IMR-90 (cell line): Measurements from ENCODE around the gene NPAS3. TPM values are rescaled to one million over a fixed set of nuclear protein-coding genes. Genes with fewer than 3 reads are reported as not detected.

ENCODE experiments used
- ATAC-seq: fragments of 200-7000 bp; cut with Tn5 transposase; 2 replicates; pipeline ENCODE4 v1.9.1; 2020; ENCODE audit warnings: low read depth, mild to moderate bottlenecking, moderate library complexity
- BruUV-seq: library from RNA; stranded (reverse); fragments of 400-500 nt; replicated peaks from 2 replicates; lab custom pipeline; 2021; lab: Mats Ljungman, UMichigan
- CTCF ChIA-PET: fragments of 300-600 bp; formaldehyde crosslinking; extraction: SDS; loops from one replicate; lab custom pipeline; 2021; ENCODE audit warnings: antibody characterized with exemption; lab: Yijun Ruan, JAX
- POLR2A ChIA-PET: fragments of 300-600 bp; sonication (Branson Sonifier 250); formaldehyde crosslinking; loops from one replicate; lab custom pipeline; 2022; ENCODE audit warnings: antibody characterized with exemption; ENCODE audit not compliant: unreplicated experiment; lab: Charles Lee
- DNase-seq: peaks from one replicate; pipeline ENCODE4 v3.0.0; 2013
- H2AFZ ChIP-seq: replicated peaks from 2 replicates; pipeline ENCODE3; 2013; ENCODE audit warnings: low read length, mild to moderate bottlenecking; ENCODE audit not compliant: poor library complexity
- H2AK5ac ChIP-seq: 2 replicates; pipeline ENCODE4 v1.6.1; 2013; ENCODE audit warnings: low read depth, low read length, inconsistent platforms
- H2AK9ac ChIP-seq: replicated peaks from 2 replicates; pipeline ENCODE3; 2013; ENCODE audit warnings: mild to moderate bottlenecking, low read depth, low read length, moderate library complexity; ENCODE audit not compliant: poor library complexity
- H2BK120ac ChIP-seq: 2 replicates; pipeline ENCODE4 v1.6.1; 2013; ENCODE audit warnings: low read depth, low read length, inconsistent platforms
- H2BK15ac ChIP-seq: 3 replicates; pipeline ENCODE4 v1.6.1; 2013; ENCODE audit warnings: low read depth, low read length, inconsistent platforms
- H2BK20ac ChIP-seq: 2 replicates; pipeline ENCODE4 v1.6.1; 2013; ENCODE audit warnings: low read depth, mild to moderate bottlenecking, inconsistent platforms, low read length, moderate library complexity
- H2BK5ac ChIP-seq: 2 replicates; pipeline ENCODE4 v1.6.1; 2013; ENCODE audit warnings: mild to moderate bottlenecking, low read depth, low read length, inconsistent platforms; ENCODE audit not compliant: poor library complexity, severe bottlenecking
- H3K14ac ChIP-seq: replicated peaks from 2 replicates; pipeline ENCODE4 v1.6.1; 2013; ENCODE audit warnings: low read depth, low read length, inconsistent platforms
- H3K18ac ChIP-seq: 2 replicates; pipeline ENCODE4 v1.6.1; 2013; ENCODE audit warnings: low read depth, low read length, control low read depth
- H3K23ac ChIP-seq: 2 replicates; pipeline ENCODE4 v1.6.1; 2013; ENCODE audit warnings: low read depth, low read length, inconsistent platforms
- H3K27ac ChIP-seq: 2 replicates; pipeline ENCODE4 v1.5.1; 2013; ENCODE audit warnings: mild to moderate bottlenecking, control low read depth, low read length; ENCODE audit not compliant: insufficient read depth
- H3K27me3 ChIP-seq: 2 replicates; pipeline ENCODE4 v1.6.1; 2013; ENCODE audit warnings: low read length; ENCODE audit not compliant: control insufficient read depth, insufficient read depth
- H3K36me3 ChIP-seq: 2 replicates; pipeline ENCODE4 v1.6.1; 2013; ENCODE audit warnings: low read length, mixed read lengths; ENCODE audit not compliant: control insufficient read depth, insufficient read depth
- H3K4ac ChIP-seq: 2 replicates; pipeline ENCODE4 v1.6.1; 2013; ENCODE audit warnings: low read depth, low read length, inconsistent platforms
- H3K4me1 ChIP-seq: 2 replicates; pipeline ENCODE4 v1.6.1; 2013; ENCODE audit warnings: low read length, mixed read lengths; ENCODE audit not compliant: control insufficient read depth, insufficient read depth
- H3K4me2 ChIP-seq: 2 replicates; pipeline ENCODE4 v1.6.1; 2013; ENCODE audit warnings: low read depth, mild to moderate bottlenecking, control low read depth, low read length, moderate library complexity
- H3K4me3 ChIP-seq: 2 replicates; pipeline ENCODE4 v1.5.1; 2013; ENCODE audit warnings: low read depth, mild to moderate bottlenecking, control low read depth, low read length, moderate library complexity; ENCODE audit not compliant: insufficient read depth
- H3K56ac ChIP-seq: 2 replicates; pipeline ENCODE4 v1.6.1; 2013; ENCODE audit warnings: low read length, inconsistent platforms; ENCODE audit not compliant: insufficient read depth; ENCODE audit errors: extremely low read depth
- H3K79me1 ChIP-seq, 2 experiments: 2 replicates each; pipeline ENCODE4 v1.6.1; 2013; ENCODE audit warnings: low read length in 2 of 2, inconsistent platforms in 1 of 2, low read depth in 1 of 2
- H3K9ac ChIP-seq: 2 replicates; pipeline ENCODE4 v1.6.1; 2013; ENCODE audit warnings: low read depth, low read length, control low read depth
- H3K9me1 ChIP-seq: 2 replicates; pipeline ENCODE4 v1.6.1; 2013; ENCODE audit warnings: low read length, inconsistent platforms; ENCODE audit not compliant: insufficient read depth
- H3K9me3 ChIP-seq: 2 replicates; pipeline ENCODE4 v1.6.1; 2013; ENCODE audit warnings: low read length; ENCODE audit not compliant: control insufficient read depth, insufficient read depth
- H4K20me1 ChIP-seq: 2 replicates; pipeline ENCODE4 v1.6.1; 2013; ENCODE audit warnings: low read length, inconsistent platforms; ENCODE audit not compliant: insufficient read depth
- H4K5ac ChIP-seq: 2 replicates; pipeline ENCODE4 v1.6.1; 2013; ENCODE audit warnings: mild to moderate bottlenecking, low read depth, low read length, control low read depth
- H4K8ac ChIP-seq, 2 experiments: 2 replicates each; pipeline ENCODE4 v1.6.1; 2013; ENCODE audit warnings: low read depth in 2 of 2, low read length in 2 of 2, control low read depth in 1 of 2, inconsistent platforms in 1 of 2
- H4K91ac ChIP-seq: 2 replicates; pipeline ENCODE4 v1.6.1; 2013; ENCODE audit warnings: low read depth, low read length, inconsistent platforms; ENCODE audit not compliant: insufficient read depth
- FOS ChIP-seq: fragments of 150-350 bp; IDR thresholded peaks from 2 replicates; pipeline ENCODE4 v1.6.1; 2016; ENCODE audit warnings: low read depth, low read length
- MAFK ChIP-seq: IDR thresholded peaks from 2 replicates; pipeline ENCODE4 v1.6.1; 2012; ENCODE audit warnings: low read depth, low read length, improper control_type of control experiment
- MAZ ChIP-seq: IDR thresholded peaks from 2 replicates; pipeline ENCODE4 v1.6.1; 2012; ENCODE audit warnings: low read depth, mild to moderate bottlenecking, low read length, improper control_type of control experiment, moderate library complexity, borderline replicate concordance
- POLR2A ChIP-seq: IDR thresholded peaks from 2 replicates; pipeline ENCODE4 v1.6.1; 2012; ENCODE audit warnings: mild to moderate bottlenecking, low read depth, low read length
- RAD21 ChIP-seq: IDR thresholded peaks from 2 replicates; pipeline ENCODE4 v1.6.1; 2012; ENCODE audit warnings: low read length, improper control_type of control experiment
- RFX5 ChIP-seq: IDR thresholded peaks from 2 replicates; pipeline ENCODE4 v1.8.0; 2012; ENCODE audit warnings: low read depth, mild to moderate bottlenecking, low read length, moderate library complexity
- WGBS, 2 experiments: methylation state at CpG; one replicate each; pipeline versions ENCODE4 v1.1.5 to v1.1.7; 2013; ENCODE audit warnings: missing lambda C conversion rate in 2 of 2; ENCODE audit not compliant: insufficient read length in 1 of 2; ENCODE audit errors: extremely low coverage in 2 of 2; 5-methylcytosine and 5-hydroxymethylcytosine counted together
- dilution Hi-C: fragments of 300-500 bp; cut with HindIII; formaldehyde crosslinking; loops from one replicate; pipeline ENCODE4 v1.14.3; 2018; ENCODE audit warnings: low sequenced_read_pairs; ENCODE audit not compliant: unreplicated experiment
- in situ Hi-C: fragments of 300-500 bp; cut with MboI; formaldehyde crosslinking; loops from 3 replicates; pipeline ENCODE4 v1.14.3; 2019; ENCODE audit warnings: low sequenced_read_pairs, inconsistent platforms, mixed read lengths
- intact Hi-C: fragments of 100-400 bp; cut with micrococcal nuclease; formaldehyde crosslinking; loops from 2 replicates; pipeline ENCODE4 v1.10.0; 2022
- polyA plus RNA-seq, 3 experiments: library from polyadenylated mRNA; depleted of rRNA; stranded (reverse); fragments of >200 nt; gene quantifications; 2 replicates each; pipeline ENCODE4 v1.2.3, GENCODE V29; 2012; ENCODE audit warnings: low replicate concordance in 1 of 3
- total RNA-seq: library from RNA; depleted of rRNA; stranded (reverse); fragments of >200 nt; gene quantifications from 2 replicates; pipeline ENCODE4 v1.2.3, GENCODE V29; 2012
- TF ChIP-seq, protein P1 (sequence below): conservative IDR thresholded peaks from 2 replicates; pipeline ENCODE4 v1.5.1; 2012; ENCODE audit warnings: mild to moderate bottlenecking, low read depth, low read length, improper control_type of control experiment
- TF ChIP-seq, protein P2 (sequence below): fragments of 150-350 bp; IDR thresholded peaks from 2 replicates; pipeline ENCODE4 v1.6.1; 2016; ENCODE audit warnings: low read depth, mild to moderate bottlenecking, low read length, moderate library complexity, borderline replicate concordance

The NPAS3 gene
- total and polyA plus RNA-seq, 2 of the 4 experiments (the other 2 are of a cell fraction) = not detected

DNA sequence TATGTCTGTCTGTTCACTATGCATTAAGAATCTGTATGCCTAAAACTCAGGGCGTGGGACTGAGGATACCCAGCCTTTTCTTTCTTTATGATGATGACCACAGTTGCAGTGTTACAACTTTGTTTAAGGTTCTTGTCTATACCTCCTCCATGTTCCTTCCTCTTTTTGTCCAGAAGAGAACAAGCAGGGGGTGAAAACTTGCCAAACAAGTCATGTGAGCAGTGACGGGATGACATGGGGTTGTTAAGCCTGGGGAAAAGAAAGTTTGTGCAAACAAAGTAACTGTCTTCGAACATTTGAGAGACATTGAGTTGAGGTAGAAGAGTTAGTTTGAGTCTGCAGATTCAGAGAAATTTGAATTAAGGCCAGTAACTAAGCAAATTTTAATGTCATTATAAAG, 505.5 kb downstream of the NPAS3 start:
- no peak overlapping the region for H3K18ac ChIP-seq

More for the DNA sequence above, 505.5 kb downstream of the NPAS3 start:
- H3K4me1 ChIP-seq = no peaks in the 10 kb centered on the region
- BruUV-seq = no TSS peak
- H3K27me3 ChIP-seq = no peaks in the 10 kb centered on the region
- intact Hi-C loops = no loop called here
- no peak overlapping the region for H3K56ac ChIP-seq
- H2AK9ac ChIP-seq = no peak overlapping the region
- H3K9me1 ChIP-seq = no peaks in the 10 kb centered on the region
- no peaks in the 10 kb centered on the region for H3K79me1 ChIP-seq
- H2BK15ac ChIP-seq = no peak overlapping the region
- no peak overlapping the region for H3K14ac ChIP-seq
- no peak overlapping the region for H3K4me3 ChIP-seq
- H3K4ac ChIP-seq = no peak overlapping the region
- no peak overlapping the region for H4K91ac ChIP-seq
- H3K36me3 ChIP-seq = no peaks in the 10 kb centered on the region
- TF ChIP-seq MAZ = no peak
- TF ChIP-seq FOS = no peak
- TF ChIP-seq, protein P1, sequence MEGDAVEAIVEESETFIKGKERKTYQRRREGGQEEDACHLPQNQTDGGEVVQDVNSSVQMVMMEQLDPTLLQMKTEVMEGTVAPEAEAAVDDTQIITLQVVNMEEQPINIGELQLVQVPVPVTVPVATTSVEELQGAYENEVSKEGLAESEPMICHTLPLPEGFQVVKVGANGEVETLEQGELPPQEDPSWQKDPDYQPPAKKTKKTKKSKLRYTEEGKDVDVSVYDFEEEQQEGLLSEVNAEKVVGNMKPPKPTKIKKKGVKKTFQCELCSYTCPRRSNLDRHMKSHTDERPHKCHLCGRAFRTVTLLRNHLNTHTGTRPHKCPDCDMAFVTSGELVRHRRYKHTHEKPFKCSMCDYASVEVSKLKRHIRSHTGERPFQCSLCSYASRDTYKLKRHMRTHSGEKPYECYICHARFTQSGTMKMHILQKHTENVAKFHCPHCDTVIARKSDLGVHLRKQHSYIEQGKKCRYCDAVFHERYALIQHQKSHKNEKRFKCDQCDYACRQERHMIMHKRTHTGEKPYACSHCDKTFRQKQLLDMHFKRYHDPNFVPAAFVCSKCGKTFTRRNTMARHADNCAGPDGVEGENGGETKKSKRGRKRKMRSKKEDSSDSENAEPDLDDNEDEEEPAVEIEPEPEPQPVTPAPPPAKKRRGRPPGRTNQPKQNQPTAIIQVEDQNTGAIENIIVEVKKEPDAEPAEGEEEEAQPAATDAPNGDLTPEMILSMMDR = no peak
- TF ChIP-seq, protein P2, sequence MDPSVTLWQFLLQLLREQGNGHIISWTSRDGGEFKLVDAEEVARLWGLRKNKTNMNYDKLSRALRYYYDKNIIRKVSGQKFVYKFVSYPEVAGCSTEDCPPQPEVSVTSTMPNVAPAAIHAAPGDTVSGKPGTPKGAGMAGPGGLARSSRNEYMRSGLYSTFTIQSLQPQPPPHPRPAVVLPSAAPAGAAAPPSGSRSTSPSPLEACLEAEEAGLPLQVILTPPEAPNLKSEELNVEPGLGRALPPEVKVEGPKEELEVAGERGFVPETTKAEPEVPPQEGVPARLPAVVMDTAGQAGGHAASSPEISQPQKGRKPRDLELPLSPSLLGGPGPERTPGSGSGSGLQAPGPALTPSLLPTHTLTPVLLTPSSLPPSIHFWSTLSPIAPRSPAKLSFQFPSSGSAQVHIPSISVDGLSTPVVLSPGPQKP = no peak
- TF ChIP-seq MAFK = no peak
- TF ChIP-seq RFX5 = no peak
- no peak for TF ChIP-seq RAD21
- TF ChIP-seq POLR2A = no peak
- ATAC-seq (no peak), DNase-seq (no peak)
- no peak overlapping the region for H3K27ac ChIP-seq
- no peaks in the 10 kb centered on the region for H3K9me3 ChIP-seq
- in situ Hi-C loops = loop anchor here (25.0 kb wide), 1 partner anchor 857 kb away; no protein-coding TSS in a partner anchor
- H2BK5ac ChIP-seq = no peak overlapping the region
- ChIA-PET CTCF (no interaction called here), POLR2A (no interaction called here)
- H2BK20ac ChIP-seq = no peak overlapping the region
- dilution Hi-C loops = no loop called here
- no CpG with 5 or more reads among the region's 3 CpGs for WGBS, 2 experiments
- no peak overlapping the region for H3K9ac ChIP-seq
- no peak overlapping the region for H3K4me2 ChIP-seq
- H3K23ac ChIP-seq = no peak overlapping the region
- no peak overlapping the region for H4K5ac ChIP-seq
- H4K20me1 ChIP-seq = no peaks in the 10 kb centered on the region
- no peak overlapping the region for H4K8ac ChIP-seq
- no peak overlapping the region for H2BK120ac ChIP-seq
- no peak overlapping the region for H2AK5ac ChIP-seq
- no peak overlapping the region for H2AFZ ChIP-seq
